ENCODE data around the gene DHRS11. TPM values are rescaled to one million over a fixed set of nuclear protein-coding genes. Genes with fewer than 3 reads are reported as not detected.

DHRS11 gene
- total RNA-seq, 4 donors from 2014 or later = 93.1 to 307 (median 214) TPM

GRCh38 chr17:36592716-36593321, 1.1 kb downstream of the DHRS11 start:
- WGBS, 2 donors (ENCODE audit: low coverage in 1 of 2) = 32 to 51% methylated on average over 3 to 4 of the region's 4 CpGs
- Histone ChIP-seq H3K9me3 (no peaks in the 10 kb centered on the region), H3K4me3 (peak overlapping the region; percentile 67 to 94 (median 82)), H3K4me1 (peaks cover 7 to 54% (median 33%) of the 10 kb centered on the region in 4 donors), H3K27ac (peak overlapping the region; percentile 83 to 90 (median 88)), H3K27me3 (no peaks in the 10 kb centered on the region), H3K36me3 (peaks cover 0 to 6% (median 2%) of the 10 kb centered on the region in 4 donors)
- DNase-seq = peak; percentile 75
- in situ Hi-C loops (cut with MboI; ENCODE audit: low pct_ligation_motif_present in 1 of 4, low pct_unique_long_range_greater_than_20kb in 1 of 4, low sequenced_read_pairs in 3 of 4) (no loop called here), intact Hi-C loops (cut with DNase I; ENCODE audit: low total_unique reads) (no loop called here)
- TF ChIP-seq POLR2A (IDR thresholded peaks at IDR 0.05) (peak; percentile 86), EP300 (IDR thresholded peaks at IDR 0.05; ENCODE audit: low read depth) (no peak), CTCF (IDR thresholded peaks at IDR 0.05) (no peak), POLR2AphosphoS5 (IDR thresholded peaks at IDR 0.05) (peak in 2 of 3 donors; percentile 87 to 93)

GRCh38 chr17:36593656-36594316, 2.1 kb downstream of the DHRS11 start:
- TF ChIP-seq POLR2A (IDR thresholded peaks at IDR 0.05) (peak; percentile 12), CTCF (IDR thresholded peaks at IDR 0.05) (no peak), POLR2AphosphoS5 (IDR thresholded peaks at IDR 0.05) (peak in 1 of 3 donors; percentile 16)
- intact Hi-C loops (cut with DNase I; ENCODE audit: low total_unique reads) (no loop called here), in situ Hi-C loops (cut with MboI; ENCODE audit: low pct_ligation_motif_present in 1 of 4, low pct_unique_long_range_greater_than_20kb in 1 of 4, low sequenced_read_pairs in 3 of 4) (no loop called here)
- Histone ChIP-seq H3K4me3 (peak overlapping the region in 1 of 4 donors; percentile 72), H3K27me3 (no peaks in the 10 kb centered on the region), H3K36me3 (no peaks in the 10 kb centered on the region), H3K27ac (peak overlapping the region; percentile 83 to 90 (median 88)), H3K4me1 (peaks cover 7 to 63% (median 42%) of the 10 kb centered on the region in 4 donors), H3K9me3 (no peaks in the 10 kb centered on the region)
- DNase-seq = peak; percentile 30
- 66 to 71% methylated on average over 3 to 8 of the region's 8 CpGs for WGBS, 2 donors (ENCODE audit: low coverage in 1 of 2)

- intact Hi-C loops (cut with DNase I; ENCODE audit: low total_unique reads) = no loop called here
- in situ Hi-C loops (cut with MboI; ENCODE audit: low pct_ligation_motif_present in 1 of 4, low pct_unique_long_range_greater_than_20kb in 1 of 4, low sequenced_read_pairs in 3 of 4) = no loop called here
- no peaks in the 10 kb centered on the region for H3K27me3 ChIP-seq
- H3K36me3 ChIP-seq = no peaks in the 10 kb centered on the region
- H3K9me3 ChIP-seq = no peaks in the 10 kb centered on the region
- 66 to 100% methylated on average over 1 to 13 of the region's 13 CpGs for WGBS, 2 donors (ENCODE audit: low coverage in 1 of 2)
- TF ChIP-seq POLR2AphosphoS5 (IDR thresholded peaks at IDR 0.05) (no peak), CTCF (IDR thresholded peaks at IDR 0.05) (no peak), EP300 (IDR thresholded peaks at IDR 0.05; ENCODE audit: low read depth) (no peak), POLR2A (IDR thresholded peaks at IDR 0.05) (no peak)
- H3K4me3 ChIP-seq = no peak overlapping the region
- H3K27ac ChIP-seq = peak overlapping the region in 2 of 4 donors; percentile 88 to 90
- H3K4me1 ChIP-seq = peaks cover 7 to 72% (median 48%) of the 10 kb centered on the region in 4 donors
- DNase-seq = peak; percentile 23
Observed at GRCh38 chr17:36594626-36595401, 3.1 kb downstream of the DHRS11 start.

GRCh38 chr17:36597226-36597625, 5.5 kb downstream of the DHRS11 start:
- DNase-seq = peak; percentile 78
- WGBS, 2 donors (ENCODE audit: low coverage in 1 of 2) = 45 to 51% methylated on average over 3 to 6 of the region's 6 CpGs
- no peak overlapping the region for H3K4me3 ChIP-seq
- peak overlapping the region; percentile 71 to 85 (median 77) for H3K27ac ChIP-seq
- TF ChIP-seq POLR2AphosphoS5 (IDR thresholded peaks at IDR 0.05) = peak in 2 of 3 donors; percentile 32 to 36
- TF ChIP-seq POLR2A (IDR thresholded peaks at IDR 0.05) = peak; percentile 25
- TF ChIP-seq EP300 (IDR thresholded peaks at IDR 0.05; ENCODE audit: low read depth) = no peak
- H3K36me3 ChIP-seq = no peaks in the 10 kb centered on the region
- in situ Hi-C loops (cut with MboI; ENCODE audit: low pct_ligation_motif_present in 1 of 4, low pct_unique_long_range_greater_than_20kb in 1 of 4, low sequenced_read_pairs in 3 of 4) (no loop called here), intact Hi-C loops (cut with DNase I; ENCODE audit: low total_unique reads) (no loop called here)
- peaks cover 13 to 79% (median 54%) of the 10 kb centered on the region in 4 donors for H3K4me1 ChIP-seq
- H3K9me3 ChIP-seq = no peaks in the 10 kb centered on the region
- no peaks in the 10 kb centered on the region for H3K27me3 ChIP-seq
